ENCODE results near the gene KRT10. TPM values are rescaled to one million over a fixed set of nuclear protein-coding genes. Genes with fewer than 3 reads are reported as not detected.

The KRT10 gene
- total RNA-seq, 1 experiment from 2014 or later, result 22.5 TPM

- Histone ChIP-seq H3K27ac (no peak within 1 kb of the TSS), H3K27me3 (peaks cover 4% of the 10 kb centered on the region; the same call in 1 of the 2 replicates), H3K4me3 (no peak within 1 kb of the TSS), H3K9me3 (replicated peaks) (no peaks in the 10 kb centered on the region), H3K36me3 (no peaks in the 10 kb centered on the region), H3K4me1 (no peaks in the 10 kb centered on the region)
- DNase-seq, result no peak
These were observed 50.3 kb downstream of the KRT10 start, which contains the start of gene KRT26 for GRCh38 chr17:40772101-40772500. Gene KRT26, minus strand, starts transcription at chr17:40772201. Its CDS starts 88 bp downstream, at chr17:40772113.

Other genes with a start within 250 kb of the KRT10 start
- gene SMARCE1, start 174.8 kb downstream of the KRT10 start, total RNA-seq (2014; rRNA removed; shearing (Covaris generic)), result 129 and 139 TPM in 2 replicates
- not detected in 2 replicates for gene KRT222, start 157.4 kb downstream of the KRT10 start, total RNA-seq (2014; rRNA removed; shearing (Covaris generic))
- not detected in 2 replicates for gene KRT24, start 118.9 kb downstream of the KRT10 start, total RNA-seq (2014; rRNA removed; shearing (Covaris generic))
- gene KRT25, start 67.3 kb downstream of the KRT10 start, total RNA-seq (2014; rRNA removed; shearing (Covaris generic)), result not detected in 2 replicates
- not detected in 2 replicates for gene KRT26, start 50.4 kb downstream of the KRT10 start, total RNA-seq (2014; rRNA removed; shearing (Covaris generic))
- gene KRT27, start 40.1 kb downstream of the KRT10 start, total RNA-seq (2014; rRNA removed; shearing (Covaris generic)), result not detected in 2 replicates
- gene KRT28, start 22.7 kb downstream of the KRT10 start, total RNA-seq (2014; rRNA removed; shearing (Covaris generic)), result 0.20 TPM in 1 of 2 replicates, not detected in the other
- not detected in 2 replicates for gene KRT12, start 44.6 kb upstream of the KRT10 start, total RNA-seq (2014; rRNA removed; shearing (Covaris generic))
- 0.08 and 0.28 TPM in 2 replicates for gene KRT20, start 62.6 kb upstream of the KRT10 start, total RNA-seq (2014; rRNA removed; shearing (Covaris generic))
- not detected in 2 replicates for gene KRT23, start 115.0 kb upstream of the KRT10 start, total RNA-seq (2014; rRNA removed; shearing (Covaris generic))
- not detected in 2 replicates for gene KRT39, start 144.3 kb upstream of the KRT10 start, total RNA-seq (2014; rRNA removed; shearing (Covaris generic))
- gene KRT40, start 161.7 kb upstream of the KRT10 start, total RNA-seq (2014; rRNA removed; shearing (Covaris generic)), result not detected in 2 replicates
- gene KRTAP3-3, start 171.6 kb upstream of the KRT10 start, total RNA-seq (2014; rRNA removed; shearing (Covaris generic)), result not detected in 2 replicates
- not detected in 2 replicates for gene KRTAP3-2, start 177.3 kb upstream of the KRT10 start, total RNA-seq (2014; rRNA removed; shearing (Covaris generic))
- not detected in 2 replicates for gene KRTAP3-1, start 186.5 kb upstream of the KRT10 start, total RNA-seq (2014; rRNA removed; shearing (Covaris generic))
- not detected in 2 replicates for gene KRTAP1-5, start 204.6 kb upstream of the KRT10 start, total RNA-seq (2014; rRNA removed; shearing (Covaris generic))
- not detected in 2 replicates for gene KRTAP1-4, start 207.6 kb upstream of the KRT10 start, total RNA-seq (2014; rRNA removed; shearing (Covaris generic))
- not detected in 2 replicates for gene KRTAP1-3, start 212.3 kb upstream of the KRT10 start, total RNA-seq (2014; rRNA removed; shearing (Covaris generic))
- gene KRTAP1-1, start 218.8 kb upstream of the KRT10 start, total RNA-seq (2014; rRNA removed; shearing (Covaris generic)), result not detected in 2 replicates
- not detected in 2 replicates for gene KRTAP2-1, start 224.7 kb upstream of the KRT10 start, total RNA-seq (2014; rRNA removed; shearing (Covaris generic))
- not detected in 2 replicates for gene KRTAP2-2, start 232.6 kb upstream of the KRT10 start, total RNA-seq (2014; rRNA removed; shearing (Covaris generic))
- not detected in 2 replicates for gene KRTAP2-3, start 237.5 kb upstream of the KRT10 start, total RNA-seq (2014; rRNA removed; shearing (Covaris generic))
- not detected in 2 replicates for gene KRTAP2-4, start 243.3 kb upstream of the KRT10 start, total RNA-seq (2014; rRNA removed; shearing (Covaris generic))

Data from SJCRH30 (cell line).